PC-9 (cell line): ENCODE measurements around the gene GRM1. TPM values are rescaled to one million over a fixed set of nuclear protein-coding genes. Genes with fewer than 3 reads are reported as not detected.

Experiments
- BruUV-seq: library from RNA; stranded (reverse); fragments of 400-500 nt; replicated peaks from 2 replicates; lab custom pipeline; 2021; lab: Mats Ljungman, UMichigan
- CTCF ChIA-PET: fragments of 300-600 bp; sonication (Branson Sonifier 250); formaldehyde crosslinking; loops from one replicate; lab custom pipeline; 2022; ENCODE audit warnings: antibody characterized with exemption; lab: Charles Lee
- POLR2A ChIA-PET: fragments of 300-600 bp; sonication (Branson Sonifier 250); formaldehyde crosslinking; loops from one replicate; lab custom pipeline; 2022; ENCODE audit warnings: antibody characterized with exemption; ENCODE audit not compliant: unreplicated experiment; lab: Charles Lee
- DNase-seq, 2 experiments: peaks; one replicate each; pipeline versions ENCODE4 v3.0.0 to v3.0.0-alpha.2; 2015 to 2022; ENCODE audit warnings: mixed read lengths in 1 of 2
- H2AFZ ChIP-seq: fragments of 200-600 bp; sonication (generic); 2 replicates; pipeline ENCODE4 v1.8.1; 2017; ENCODE audit warnings: antibody characterized with exemption
- H3F3A ChIP-seq: fragments of 200-600 bp; sonication (generic); 2 replicates; pipeline ENCODE4 v1.8.1; 2017; ENCODE audit warnings: antibody characterized with exemption, mild to moderate bottlenecking, low read depth; ENCODE audit not compliant: insufficient read depth
- H3K27ac ChIP-seq: fragments of 200-600 bp; sonication (generic); 2 replicates; pipeline ENCODE4 v1.6.1; 2016; ENCODE audit warnings: mixed run types
- H3K27me3 ChIP-seq: fragments of 200-600 bp; sonication (generic); 2 replicates; pipeline ENCODE4 v1.6.1; 2016; ENCODE audit warnings: low read depth, mixed run types; ENCODE audit not compliant: insufficient read depth
- H3K36me3 ChIP-seq: fragments of 200-600 bp; sonication (generic); 2 replicates; pipeline ENCODE4 v1.6.1; 2016; ENCODE audit warnings: low read depth, mixed run types
- H3K4me1 ChIP-seq: fragments of 200-600 bp; sonication (generic); replicated peaks from 2 replicates; pipeline ENCODE4 v1.6.1; 2016; ENCODE audit warnings: mixed run types; ENCODE audit not compliant: insufficient read depth
- H3K4me2 ChIP-seq: fragments of 200-600 bp; sonication (generic); 2 replicates; pipeline ENCODE4 v1.6.1; 2017; ENCODE audit warnings: mixed run types
- H3K4me3 ChIP-seq: fragments of 200-600 bp; sonication (generic); 2 replicates; pipeline ENCODE4 v1.6.1; 2016; ENCODE audit warnings: mixed run types
- H3K79me2 ChIP-seq: fragments of 200-600 bp; sonication (generic); 2 replicates; pipeline ENCODE4 v1.6.1; 2017; ENCODE audit warnings: low read depth, mixed run types
- H3K9me2 ChIP-seq: fragments of 200-600 bp; sonication (generic); 2 replicates; pipeline ENCODE4 v1.8.1; 2017; ENCODE audit warnings: mild to moderate bottlenecking; ENCODE audit not compliant: insufficient read depth
- H3K9me3 ChIP-seq: fragments of 200-600 bp; sonication (generic); 2 replicates; pipeline ENCODE4 v1.8.1; 2016; ENCODE audit warnings: low read depth; ENCODE audit not compliant: insufficient read depth
- H4K20me1 ChIP-seq: fragments of 200-600 bp; sonication (generic); 2 replicates; pipeline ENCODE4 v1.8.1; 2017; ENCODE audit not compliant: insufficient read depth
- CTCF ChIP-seq: fragments of 200-600 bp; sonication (generic); conservative IDR thresholded peaks from 2 replicates; pipeline ENCODE4 v1.6.1; 2017; ENCODE audit warnings: mixed run types, antibody characterized with exemption, mild to moderate bottlenecking, moderate library complexity
- EZH2 ChIP-seq: fragments of 200-600 bp; sonication (generic); IDR thresholded peaks from 2 replicates; pipeline ENCODE4 v1.8.0; 2017; ENCODE audit warnings: antibody characterized with exemption, low read depth
- intact Hi-C: fragments of 100-400 bp; cut with micrococcal nuclease; formaldehyde crosslinking; loops from one replicate; pipeline ENCODE4 v1.10.0; 2022; ENCODE audit not compliant: unreplicated experiment
- total RNA-seq: library from RNA; stranded (reverse); gene quantifications from 2 replicates; pipeline ENCODE4 v1.2.3, GENCODE V29; 2021

The GRM1 gene
- total RNA-seq, 1 experiment from 2014 or later = 0.26 TPM

- no peak overlapping the region for H3K27ac ChIP-seq
- TF ChIP-seq CTCF (no peak), EZH2 (no peak)
- H3K9me3 ChIP-seq = no peaks in the 10 kb centered on the region
- ChIA-PET POLR2A (no interaction called here), CTCF (no interaction called here)
- H3K4me2 ChIP-seq = no peak overlapping the region
- 0 out of 2 replicates have a peak, but pooled peaks cover 8% of the 10 kb centered on the region for H3K4me1 ChIP-seq
- DNase-seq = no peak
- no peaks in the 10 kb centered on the region for H3K27me3 ChIP-seq
- intact Hi-C loops = no loop called here
- no peaks in the 10 kb centered on the region for H3K36me3 ChIP-seq
- H3F3A ChIP-seq = no peaks in the 10 kb centered on the region
- no peak overlapping the region for H3K4me3 ChIP-seq
- no peaks in the 10 kb centered on the region for H4K20me1 ChIP-seq
- H3K79me2 ChIP-seq = no peaks in the 10 kb centered on the region
- H2AFZ ChIP-seq = no peak overlapping the region
- no TSS peak for BruUV-seq
- H3K9me2 ChIP-seq = no peaks in the 10 kb centered on the region
These were observed 272.9 kb downstream of the GRM1 start for GRCh38 chr6:146301764-146302163.

- BruUV-seq = no TSS peak
- no peaks in the 10 kb centered on the region for H3F3A ChIP-seq
- ChIA-PET CTCF (no interaction called here), POLR2A (no interaction called here)
- H3K27ac ChIP-seq = no peak overlapping the region
- intact Hi-C loops = no loop called here
- H3K9me2 ChIP-seq = no peaks in the 10 kb centered on the region
- no peak overlapping the region for H3K4me2 ChIP-seq
- H4K20me1 ChIP-seq = no peaks in the 10 kb centered on the region
- no peaks in the 10 kb centered on the region for H3K9me3 ChIP-seq
- TF ChIP-seq EZH2 (no peak), CTCF (no peak)
- DNase-seq = no peak
- H3K4me1 ChIP-seq = 0 out of 2 replicates have a peak, but pooled peaks cover 8% of the 10 kb centered on the region
- H3K4me3 ChIP-seq = no peak overlapping the region
- no peaks in the 10 kb centered on the region for H3K36me3 ChIP-seq
- H2AFZ ChIP-seq = no peak overlapping the region
- no peaks in the 10 kb centered on the region for H3K79me2 ChIP-seq
- no peaks in the 10 kb centered on the region for H3K27me3 ChIP-seq
These were observed 274.1 kb downstream of the GRM1 start for GRCh38 chr6:146302994-146303393.

- Histone ChIP-seq H4K20me1 (no peaks in the 10 kb centered on the region), H3K79me2 (no peaks in the 10 kb centered on the region), H3K27ac (no peak overlapping the region), H3F3A (no peaks in the 10 kb centered on the region), H3K27me3 (no peaks in the 10 kb centered on the region), H3K4me3 (no peak overlapping the region), H2AFZ (no peak overlapping the region), H3K36me3 (no peaks in the 10 kb centered on the region), H3K4me1 (0 out of 2 replicates have a peak, but pooled peaks cover 8% of the 10 kb centered on the region), H3K4me2 (no peak overlapping the region), H3K9me3 (no peaks in the 10 kb centered on the region), H3K9me2 (no peaks in the 10 kb centered on the region)
- no peak for DNase-seq
- intact Hi-C loops = no loop called here
- CTCF ChIA-PET = no interaction called here
- POLR2A ChIA-PET = no interaction called here
- no peak for TF ChIP-seq CTCF
- no peak for TF ChIP-seq EZH2
- BruUV-seq = no TSS peak
These were observed 275.3 kb downstream of the GRM1 start for GRCh38 chr6:146304181-146304580.
